Heart right ventricle (tissue), 16 donors: ENCODE results near the gene SYNDIG1. TPM values are rescaled to one million over a fixed set of nuclear protein-coding genes. Genes with fewer than 3 reads are reported as not detected.

Source experiments
- ATAC-seq, 8 donors: fragments of 200-7000 bp; cut with Tn5 transposase; one replicate each; pipeline ENCODE4 v1.9.1; 2020; ENCODE audit warnings: mild to moderate bottlenecking in 8 of 8, moderate library complexity in 8 of 8, moderate number of reproducible peaks in 1 of 8
- DNase-seq, 2 donors: peaks; one replicate each; pipeline ENCODE4 v3.0.0-alpha.2; 2020
- H3K27ac ChIP-seq, 10 donors: fragments of 200-600 bp; sonication (generic) in 2 of 10; one replicate each; pipeline versions ENCODE4 v1.5.0 to v1.8.0; 2020 to 2022; ENCODE audit warnings: mild to moderate bottlenecking in 3 of 10
- H3K27me3 ChIP-seq, 7 donors: fragments of 200-600 bp; one replicate each; pipeline ENCODE4 v1.8.0; 2021 to 2022; ENCODE audit warnings: mild to moderate bottlenecking in 2 of 7
- H3K36me3 ChIP-seq, 9 donors: fragments of 200-600 bp; sonication (generic) in 1 of 9; one replicate each; pipeline versions ENCODE4 v1.5.0 to v1.8.0; 2020 to 2022; ENCODE audit warnings: mild to moderate bottlenecking in 2 of 9
- H3K4me1 ChIP-seq, 9 donors: fragments of 200-600 bp; sonication (generic) in 1 of 9; one replicate each; pipeline versions ENCODE4 v1.5.0 to v1.8.0; 2020 to 2022; ENCODE audit warnings: mild to moderate bottlenecking in 4 of 9
- H3K4me3 ChIP-seq, 10 donors: fragments of 200-600 bp; sonication (generic) in 2 of 10; one replicate each; pipeline versions ENCODE4 v1.5.0 to v1.8.0; 2020 to 2022; ENCODE audit warnings: mild to moderate bottlenecking in 7 of 10, moderate library complexity in 2 of 10
- H3K9me3 ChIP-seq, 11 donors: fragments of 200-600 bp in 10 of 11; sonication (generic) in 2 of 11; one replicate each; pipeline versions ENCODE4 v1.5.0 to v1.8.0; 2013 to 2022; ENCODE audit warnings: mild to moderate bottlenecking in 2 of 11, control low read depth in 1 of 11, moderate library complexity in 1 of 11
- CTCF ChIP-seq, 9 donors: fragments of 200-600 bp; sonication (generic) in 2 of 9; IDR thresholded peaks; one replicate each; pipeline versions ENCODE4 v1.5.0 to v1.8.0; 2021 to 2022; ENCODE audit warnings: antibody characterized with exemption in 9 of 9, mild to moderate bottlenecking in 5 of 9, moderate library complexity in 1 of 9
- WGBS, 2 donors: extraction: QIAGEN DNeasy Blood & Tissue Kit; methylation state at CpG; one replicate each; pipeline ENCODE4 v1.1.7; 2013; ENCODE audit warnings: inconsistent platforms in 1 of 2; 5-methylcytosine and 5-hydroxymethylcytosine counted together
- intact Hi-C, 10 donors: fragments of 100-400 bp; cut with DNase I; formaldehyde crosslinking; loops; one replicate each; pipeline versions ENCODE4 v1.11.1 to v1.14.2; 2022
- polyA plus RNA-seq, 2 donors: library from polyadenylated mRNA; stranded (reverse); fragments of 200-250 nt; gene quantifications; one replicate each; pipeline ENCODE4 v1.2.3, GENCODE V29; 2013
- total RNA-seq, 10 donors: library from RNA; stranded (reverse); fragmentation: NEBNext Ultra II Directional in 3 of 10; extraction: Animal tissue kit (Norgen Biotek cat#: 25700) in 3 of 10; gene quantifications; one replicate each; pipeline versions ENCODE4 v1.2.1 to v1.2.4, GENCODE V29; 2021 to 2023
- donor health status: Arrhythmogenic right ventricular cardiomyopathy.
- donor health status: ischemic (EF 13 %, LVEDD 7.1; RV severe dilation, severe dysfunction).
- donor health status: healthy with polysubstance abuse.
- donor health status: DM: no; HTN: yes; CAD: no.
- donor health status: DM: no; HTN: no; CAD: no.
- donor health status: ischemic (EF 25% LVEDD 6.9; RV normal size, moderate dysfunction).
- donor health status: ischemic (EF 25% LVEDD 5.7; RV mildly dilated, moderate dysfunction).
- donor health status: healthy.
- donor health status: DM: yes; HTN: yes; CAD: no.
- donor health status: Ischemic cardiomyopathy.
- donor health status: ischemic (EF 35%, LVEDD 5.7; RV mildly dilated, moderate dysfunction).
- donor health status: nonischemic (EF 11% LVEDD 7.7; RV severe dilation, severe dysfunction).
- donor health status: DM: yes; HTN: yes; CAD: no.
- donor health status: PGD.
- donor health status: ischemic (EF 29% LVEDD 5.4; RV normal size, mild dysfunction).
- donor health status: nonischemic (EF 23%, LVEDD 6.1; RV moderate dilation, normal function).

The SYNDIG1 gene
- total and polyA plus RNA-seq, 12 donors: 8.6 to 34.7 (median 19.9) TPM

DNA sequence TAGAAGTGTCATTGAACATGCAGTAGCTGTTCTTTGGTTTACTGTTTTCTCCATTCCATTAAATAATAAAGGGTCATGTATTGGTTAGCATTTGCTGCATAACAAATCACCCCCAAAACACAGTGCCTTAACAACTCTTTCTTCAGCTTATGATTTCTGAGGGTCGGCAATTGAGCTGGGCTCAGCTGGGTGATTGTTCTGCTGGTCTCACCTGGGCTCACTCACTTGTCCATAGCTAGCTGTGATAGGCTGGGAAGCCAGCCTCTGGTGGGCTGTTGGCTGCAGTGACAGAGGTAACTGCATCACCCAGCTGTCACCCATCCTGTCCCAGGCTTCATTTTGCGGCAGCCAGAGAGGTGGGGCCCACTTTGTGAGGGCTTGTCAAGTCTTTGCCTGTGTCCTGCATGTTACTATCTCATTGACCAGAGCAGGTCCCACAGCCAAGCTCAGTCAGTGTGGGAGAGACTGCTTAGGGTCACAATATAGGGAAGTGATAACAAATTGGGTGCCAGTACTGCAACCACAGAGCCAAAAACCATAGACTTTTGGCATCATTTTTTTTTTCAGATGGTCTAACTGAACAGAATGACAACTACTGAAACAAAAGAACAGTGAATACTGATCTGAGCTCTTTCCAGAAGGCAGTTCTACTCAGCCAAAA lies 76.9 kb downstream of the SYNDIG1 start:
- no peak for ATAC-seq

GRCh38 chr20:24547967-24548366 lies 78.5 kb downstream of the SYNDIG1 start:
- H3K27me3 ChIP-seq: no peaks in the 10 kb centered on the region
- no peak overlapping the region for H3K4me3 ChIP-seq
- H3K27ac ChIP-seq: no peak overlapping the region
- peaks cover 0 to 7% (median 0%) of the 10 kb centered on the region in 9 donors for H3K36me3 ChIP-seq
- H3K9me3 ChIP-seq: peaks cover 0 to 12% (median 0%) of the 10 kb centered on the region in 11 donors
- no peak for TF ChIP-seq CTCF (IDR thresholded peaks at IDR 0.05)
- intact Hi-C loops: no loop called here
- peaks cover 0 to 11% (median 0%) of the 10 kb centered on the region in 9 donors for H3K4me1 ChIP-seq
- ATAC-seq (no peak), DNase-seq (no peak)
- WGBS, 2 donors: 75 to 77% methylated on average over 10 of the region's 10 CpGs

More for the DNA sequence above, 76.9 kb downstream of the SYNDIG1 start:
- H3K36me3 ChIP-seq: peaks cover 0 to 7% (median 0%) of the 10 kb centered on the region in 9 donors
- intact Hi-C loops: no loop called here
- H3K27me3 ChIP-seq: no peaks in the 10 kb centered on the region
- no peak overlapping the region for H3K4me3 ChIP-seq
- H3K4me1 ChIP-seq: peaks cover 0 to 11% (median 0%) of the 10 kb centered on the region in 9 donors
- H3K27ac ChIP-seq: no peak overlapping the region
- 93 to 97% methylated on average over 2 of the region's 2 CpGs for WGBS, 2 donors
- no peak for TF ChIP-seq CTCF (IDR thresholded peaks at IDR 0.05)
- no peak for DNase-seq
- peaks cover 0 to 8% (median 0%) of the 10 kb centered on the region in 11 donors for H3K9me3 ChIP-seq

DNA sequence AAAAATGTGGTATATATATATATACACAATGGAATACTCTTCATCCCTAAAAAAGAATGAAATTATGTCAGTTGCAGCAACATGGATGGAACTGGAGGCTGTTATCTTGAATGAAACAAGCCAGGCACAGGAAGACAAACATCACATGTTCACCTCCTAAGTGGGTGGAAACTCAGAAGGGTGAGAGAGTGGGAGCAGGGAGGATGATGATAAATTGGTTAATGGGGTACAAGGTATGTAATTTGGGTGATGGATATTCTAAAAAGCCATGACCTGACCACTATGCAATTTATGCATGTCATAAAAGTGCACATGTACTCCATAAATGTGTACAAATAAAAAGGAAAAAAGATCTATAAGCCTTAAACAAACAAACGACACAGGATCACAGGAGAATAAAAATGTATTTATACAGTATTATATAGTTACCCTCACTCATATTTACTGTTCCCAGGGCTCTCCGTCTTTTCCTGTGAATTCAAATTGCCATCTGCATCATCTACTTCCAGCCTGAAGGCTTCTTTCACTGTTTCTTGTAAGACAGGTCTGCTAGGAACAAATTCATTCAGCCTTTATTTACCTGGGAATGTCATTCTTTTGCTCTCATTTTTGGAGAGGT lies 89.8 kb downstream of the SYNDIG1 start:
- intact Hi-C loops: no loop called here
- Histone ChIP-seq H3K9me3 (peaks cover 0 to 16% (median 0%) of the 10 kb centered on the region in 11 donors), H3K27ac (no peak overlapping the region), H3K36me3 (no peaks in the 10 kb centered on the region), H3K4me1 (peaks cover 0 to 19% (median 0%) of the 10 kb centered on the region in 9 donors), H3K27me3 (no peaks in the 10 kb centered on the region), H3K4me3 (no peak overlapping the region)
- no peak for TF ChIP-seq CTCF (IDR thresholded peaks at IDR 0.05)
- DNase-seq: no peak
- 78 to 83% methylated on average over 2 of the region's 2 CpGs for WGBS, 2 donors
- ATAC-seq: no peak

- WGBS, 2 donors: 64 to 69% methylated on average over 5 of the region's 5 CpGs
- TF ChIP-seq CTCF (IDR thresholded peaks at IDR 0.05): no peak
These were observed 91.4 kb downstream of the SYNDIG1 start for GRCh38 chr20:24560571-24561491.

More at GRCh38 chr20:24560571-24561491, 91.4 kb downstream of the SYNDIG1 start:
- intact Hi-C loops: no loop called here
- no peaks in the 10 kb centered on the region for H3K36me3 ChIP-seq
- H3K4me3 ChIP-seq: no peak overlapping the region
- no peak overlapping the region for H3K27ac ChIP-seq
- no peak for DNase-seq
- H3K27me3 ChIP-seq: no peaks in the 10 kb centered on the region
- ATAC-seq: peak in 3 of 8 donors; percentile 22 to 64 (median 39)
- H3K9me3 ChIP-seq: peaks cover 0 to 16% (median 0%) of the 10 kb centered on the region in 11 donors
- peaks cover 0 to 19% (median 0%) of the 10 kb centered on the region in 9 donors for H3K4me1 ChIP-seq
